HG02678 (cell line): ENCODE measurements around the gene SDK1.

Experiments
- ATAC-seq: cut with Tn5 transposase; IDR thresholded peaks from one replicate; pipeline ENCODE4 v1.9.1; 2021; ENCODE audit warnings: mild to moderate bottlenecking, moderate library complexity; ENCODE audit not compliant: unreplicated experiment

SDK1 gene

DNA sequence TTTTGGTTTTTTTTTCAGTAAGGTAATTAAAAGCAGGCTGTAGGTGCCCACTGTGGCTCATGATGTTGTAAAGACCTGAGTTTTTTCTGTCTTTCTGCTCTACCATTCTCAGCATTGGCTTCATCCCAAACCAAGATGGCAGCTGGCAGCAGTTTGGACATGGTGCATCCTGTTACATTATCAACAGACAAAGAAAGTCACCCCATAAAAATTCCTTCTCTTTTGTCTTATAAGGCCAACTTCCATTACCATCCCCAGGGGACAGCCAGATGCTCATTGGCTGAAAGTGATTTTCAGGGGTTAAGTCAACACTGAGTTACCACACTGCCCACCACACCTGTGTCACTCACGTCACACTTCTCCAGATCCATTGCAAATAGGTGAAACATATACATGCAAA is 558.4 kb downstream of the SDK1 start:
- no peak for ATAC-seq

DNA sequence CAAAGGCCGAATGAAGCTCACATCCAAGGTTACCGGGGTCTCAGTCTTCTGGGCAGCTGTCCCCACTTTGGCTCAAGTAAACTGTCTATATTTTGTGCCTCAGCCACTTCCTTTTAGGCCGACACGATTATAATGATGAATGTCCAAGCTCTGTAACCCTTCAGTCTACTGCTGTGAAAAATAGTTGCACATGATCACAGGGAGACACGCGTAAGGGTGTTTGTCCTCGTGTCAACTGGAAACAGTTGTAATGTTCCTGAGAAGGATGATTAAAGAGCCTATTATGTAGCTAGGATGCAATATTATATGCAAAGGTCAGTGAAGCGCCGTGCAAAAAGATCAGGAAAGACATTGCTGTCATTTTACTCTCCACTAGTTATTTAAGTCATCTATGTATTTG is 559.9 kb downstream of the SDK1 start:
- ATAC-seq = no peak

DNA sequence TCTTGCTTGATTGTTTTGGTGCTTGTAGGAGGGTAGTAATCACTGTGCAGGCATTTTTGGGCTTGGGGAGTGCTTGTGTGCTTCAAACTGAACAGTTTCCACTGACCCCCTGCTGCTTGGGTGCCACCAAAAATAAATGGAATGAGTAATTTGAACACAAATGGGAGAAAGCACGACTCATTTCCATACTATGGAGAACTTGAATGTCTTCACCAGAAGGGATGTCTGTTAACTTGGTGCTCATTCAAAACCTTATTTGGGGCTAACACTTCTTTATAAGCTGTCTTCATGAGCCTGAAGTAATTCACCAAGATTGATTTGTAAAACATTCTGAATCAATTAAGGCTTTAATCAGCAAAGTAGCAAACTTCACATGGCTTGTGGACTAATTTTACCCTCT is 560.3 kb downstream of the SDK1 start:
- no peak for ATAC-seq

DNA sequence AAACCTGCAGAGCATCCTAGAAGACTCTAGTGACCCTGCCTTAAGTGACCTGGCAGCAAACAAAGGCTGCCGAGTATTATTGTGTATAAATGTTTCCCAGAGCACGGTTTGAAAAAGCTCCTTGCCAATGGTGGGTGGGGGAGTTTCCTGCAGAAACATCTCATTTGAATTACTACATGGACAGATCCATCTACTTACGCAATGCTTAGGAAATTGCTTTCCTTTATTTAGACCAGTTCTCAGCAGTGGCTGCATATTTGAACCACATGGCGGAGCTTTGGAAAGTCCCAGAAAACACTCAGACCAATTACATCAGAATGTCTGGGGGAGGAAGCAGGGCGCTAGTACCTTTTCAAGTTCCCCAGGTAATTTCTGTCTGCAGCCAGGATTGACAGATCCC is 560.9 kb downstream of the SDK1 start:
- peak; percentile 49 for ATAC-seq

DNA sequence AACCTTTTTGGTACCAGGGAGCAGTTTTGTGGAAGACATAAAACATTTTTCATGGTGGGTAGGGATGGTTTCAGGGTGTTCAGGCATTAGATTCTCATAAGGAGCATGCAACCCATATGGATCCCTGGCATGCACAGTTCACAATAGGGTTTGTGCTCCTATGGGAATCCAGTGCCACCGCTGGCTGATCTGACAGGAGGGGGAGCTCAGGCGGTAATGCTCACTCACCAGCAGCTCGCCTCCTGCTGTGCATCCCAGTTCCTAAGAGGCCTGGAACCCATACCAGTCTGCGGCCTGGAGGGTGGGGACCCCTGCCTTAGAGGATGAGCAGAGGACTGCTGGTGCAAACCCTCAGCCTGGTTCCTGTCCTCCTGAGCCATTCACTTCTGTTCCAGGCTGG is 561.7 kb downstream of the SDK1 start:
- no peak for ATAC-seq

DNA sequence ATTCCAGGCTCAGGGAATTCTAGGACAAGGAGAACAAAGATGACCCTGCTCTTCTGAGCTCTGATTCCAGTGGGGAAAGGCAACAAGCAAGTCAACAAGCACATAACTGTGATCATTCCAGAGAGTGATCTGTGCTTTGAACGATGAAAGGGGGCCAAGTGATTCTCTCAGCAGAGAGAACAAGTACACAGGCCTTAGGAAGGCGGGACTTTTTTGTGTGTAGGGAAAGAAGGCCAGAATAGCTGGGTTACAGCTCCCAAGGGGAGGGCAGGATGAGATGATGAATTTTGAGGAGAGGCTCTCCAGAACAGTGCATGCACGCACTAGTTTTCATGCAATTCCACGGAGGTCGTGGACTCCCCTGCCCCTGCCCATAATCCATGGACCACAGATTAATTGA is 565.2 kb downstream of the SDK1 start:
- ATAC-seq = no peak

DNA sequence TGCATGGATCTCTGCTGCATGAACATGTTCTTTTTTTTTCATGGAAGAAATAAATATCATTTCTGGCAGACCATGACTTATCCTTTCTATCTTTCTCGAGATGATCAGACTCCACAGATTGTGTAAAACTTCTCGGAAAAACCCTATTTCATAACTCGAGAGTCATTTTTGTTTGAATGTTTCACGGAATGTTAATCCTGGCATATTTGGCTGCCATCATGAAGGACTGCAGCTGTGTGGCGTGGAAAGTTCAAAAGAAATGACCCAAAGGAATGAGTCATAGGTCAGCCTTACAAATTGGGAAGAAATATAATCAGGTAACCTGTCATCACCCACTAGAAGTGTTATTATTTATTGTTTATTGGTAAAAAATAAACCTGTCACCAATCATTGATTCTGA is 566.8 kb downstream of the SDK1 start:
- ATAC-seq = no peak

DNA sequence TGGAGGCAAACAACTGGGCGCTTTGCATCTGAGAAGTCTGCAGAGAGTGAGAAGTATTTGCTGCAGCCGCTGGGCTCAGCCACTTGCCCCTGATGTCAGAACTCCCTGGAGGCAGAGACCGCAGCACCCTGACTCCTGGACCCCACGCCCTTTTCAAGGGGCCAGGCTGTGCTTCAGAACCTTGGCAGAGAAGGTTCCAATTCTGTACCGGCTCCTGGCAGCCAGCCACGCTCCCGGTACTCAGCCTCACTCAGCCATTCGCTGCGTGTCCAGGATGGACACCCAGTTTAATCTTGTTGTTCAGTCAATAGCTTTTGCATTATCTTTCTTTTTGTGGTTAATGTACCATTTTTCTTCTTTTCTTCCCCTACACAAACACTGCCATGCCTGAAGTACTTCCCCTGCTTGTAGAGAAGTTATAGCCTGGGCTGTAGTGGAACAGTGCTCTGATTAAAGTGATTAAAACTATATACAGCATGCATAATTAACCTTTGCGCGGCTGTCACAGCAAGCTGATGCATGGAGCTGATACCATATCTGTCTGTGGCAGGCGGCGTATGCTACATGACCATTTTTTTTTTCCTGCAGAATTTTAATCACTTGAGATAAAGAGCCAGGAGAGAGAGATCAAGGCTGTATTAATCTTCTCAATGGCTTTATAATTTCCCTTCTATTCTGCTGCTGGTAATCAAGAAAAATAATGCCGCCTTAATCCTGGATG is 578.5 kb downstream of the SDK1 start:
- ATAC-seq = no peak

DNA sequence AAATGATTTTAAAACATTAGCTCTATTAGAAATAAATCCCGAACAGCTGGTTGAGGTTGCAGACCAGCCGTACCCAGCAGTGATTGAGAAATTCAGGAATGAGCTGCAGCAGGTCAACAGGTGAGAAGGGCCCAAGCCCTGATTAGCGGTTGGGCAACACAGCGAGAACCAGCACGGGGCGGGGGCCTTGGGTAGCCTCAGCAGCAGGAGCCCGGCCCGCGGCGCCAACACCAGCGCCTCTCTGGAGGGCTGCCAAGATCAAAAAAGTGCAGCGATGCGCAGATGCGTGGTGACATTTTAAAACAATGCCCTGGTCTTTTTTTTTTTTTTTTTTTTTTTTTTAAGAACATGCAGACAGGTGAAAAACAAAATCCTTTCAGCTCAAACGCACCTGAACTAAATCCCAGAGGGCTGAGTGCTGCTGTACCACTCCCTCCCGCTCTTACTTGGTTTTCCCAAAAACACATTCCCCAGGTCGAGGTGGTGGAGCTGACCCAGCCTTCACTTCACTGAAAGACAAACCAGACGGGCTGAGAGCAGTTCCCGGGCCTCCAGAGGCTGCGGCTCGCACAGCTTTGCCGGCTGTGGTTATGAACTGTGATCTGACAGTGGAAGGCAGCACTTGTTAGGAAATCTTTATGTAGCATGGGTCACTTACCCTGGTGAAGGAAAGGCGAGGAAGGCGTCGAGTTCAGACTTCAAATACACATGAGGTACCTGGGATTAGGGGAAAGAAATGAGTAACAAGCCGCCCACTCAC is 579.4 kb downstream of the SDK1 start:
- ATAC-seq = no peak

DNA sequence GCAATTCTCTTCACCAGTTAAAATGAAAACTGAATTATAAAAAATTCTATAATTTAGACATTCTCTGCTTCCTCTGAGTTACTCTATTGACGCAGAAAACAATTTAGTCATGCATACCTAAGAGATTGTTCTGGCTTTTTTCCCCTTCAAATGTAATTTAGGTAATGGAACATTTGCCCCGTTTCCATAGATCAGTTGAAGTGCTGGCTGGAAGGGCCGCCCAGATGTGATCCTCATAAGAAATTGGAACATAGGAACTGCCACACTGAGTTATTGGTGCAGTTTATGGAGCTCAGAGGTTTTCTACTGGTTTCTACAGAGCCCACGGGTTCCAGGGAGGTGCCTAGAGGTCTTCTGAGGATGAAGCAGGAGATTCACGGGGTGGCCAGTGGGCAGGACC is 581.7 kb downstream of the SDK1 start:
- no peak for ATAC-seq

DNA sequence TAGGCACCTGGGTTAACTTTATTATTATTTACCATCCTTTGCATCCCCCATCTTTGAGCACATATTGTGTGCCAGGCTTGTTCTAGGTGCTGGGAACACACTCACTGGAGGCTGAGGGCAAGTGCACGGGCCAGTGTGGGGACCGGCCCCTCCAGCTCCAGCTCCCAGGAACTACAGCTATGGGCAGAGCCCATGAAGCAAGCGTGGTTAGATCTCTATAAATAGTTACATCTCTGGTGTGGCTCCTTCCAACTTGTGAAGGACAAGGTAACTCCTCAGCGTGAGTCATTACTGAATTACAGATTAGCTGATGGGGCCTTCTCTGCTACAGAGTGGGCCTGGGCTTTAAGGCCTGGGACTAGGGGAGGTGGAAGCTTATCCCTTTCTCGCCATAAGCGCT is 583.5 kb downstream of the SDK1 start:
- ATAC-seq = no peak

DNA sequence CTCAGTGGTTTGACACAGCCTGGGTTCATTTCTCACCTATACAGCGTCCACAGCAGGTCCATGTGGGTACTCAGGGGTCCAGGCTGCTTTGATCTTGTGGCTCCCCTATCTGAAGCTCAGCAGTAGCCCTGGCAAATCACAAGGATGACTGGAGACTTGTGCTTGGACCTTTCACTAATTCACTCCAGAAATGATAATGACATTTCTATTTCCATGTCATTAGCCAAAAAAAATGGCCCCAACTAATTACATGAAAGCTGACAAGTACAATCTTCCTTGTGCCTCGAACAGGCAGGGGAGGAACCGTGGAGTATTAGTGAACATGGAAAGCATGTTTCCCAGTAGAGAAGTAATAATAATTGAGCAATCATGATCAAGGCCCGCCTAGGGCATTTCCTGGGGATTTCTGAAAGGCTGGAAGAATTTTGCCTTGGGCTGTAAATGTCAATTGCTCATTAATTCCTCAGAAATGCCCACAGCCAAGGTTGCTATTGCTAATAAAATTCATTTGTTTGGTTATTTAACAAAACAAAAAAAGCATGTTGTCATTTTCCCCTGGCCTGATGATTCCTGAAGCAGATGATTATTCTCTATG is 586.1 kb downstream of the SDK1 start:
- no peak for ATAC-seq

DNA sequence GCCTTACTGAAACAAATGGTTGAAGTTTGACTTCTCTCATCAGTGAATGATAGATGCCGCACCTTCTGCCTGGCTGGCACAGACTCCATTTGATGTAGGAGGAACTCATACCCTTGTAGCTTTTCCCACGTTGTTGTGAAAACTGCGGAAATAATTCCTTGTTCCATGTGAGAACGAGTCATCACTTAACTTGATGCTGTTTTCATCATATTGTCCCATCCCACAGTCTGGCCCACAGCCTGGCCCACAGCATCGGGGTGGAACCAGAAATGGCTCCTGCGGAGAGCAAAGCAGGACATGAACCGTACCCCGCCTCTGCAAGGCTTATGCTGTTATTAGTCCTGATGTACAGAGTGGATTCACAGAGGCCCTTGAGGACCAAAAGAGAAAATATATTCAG is 587.0 kb downstream of the SDK1 start:
- ATAC-seq = no peak

DNA sequence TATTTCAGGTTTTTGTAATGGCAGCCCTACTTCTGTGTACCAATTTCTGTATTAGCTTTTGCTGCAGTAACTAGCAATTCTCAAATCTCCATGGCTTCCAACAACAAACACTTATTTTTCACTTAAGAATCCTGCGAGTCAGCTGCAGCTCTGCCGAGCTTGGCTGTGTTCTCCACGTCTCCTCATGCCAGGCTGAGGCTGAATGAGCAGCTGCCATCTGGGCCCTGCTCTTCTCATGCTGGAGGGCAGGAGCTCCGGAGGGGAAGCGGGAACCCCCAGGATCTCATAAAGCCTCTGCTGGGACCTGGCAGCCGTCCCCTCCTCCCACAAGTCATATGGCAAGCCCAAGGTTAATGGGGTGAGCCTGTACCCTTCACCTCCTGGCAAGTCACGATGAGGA is 591.1 kb downstream of the SDK1 start:
- ATAC-seq = no peak

DNA sequence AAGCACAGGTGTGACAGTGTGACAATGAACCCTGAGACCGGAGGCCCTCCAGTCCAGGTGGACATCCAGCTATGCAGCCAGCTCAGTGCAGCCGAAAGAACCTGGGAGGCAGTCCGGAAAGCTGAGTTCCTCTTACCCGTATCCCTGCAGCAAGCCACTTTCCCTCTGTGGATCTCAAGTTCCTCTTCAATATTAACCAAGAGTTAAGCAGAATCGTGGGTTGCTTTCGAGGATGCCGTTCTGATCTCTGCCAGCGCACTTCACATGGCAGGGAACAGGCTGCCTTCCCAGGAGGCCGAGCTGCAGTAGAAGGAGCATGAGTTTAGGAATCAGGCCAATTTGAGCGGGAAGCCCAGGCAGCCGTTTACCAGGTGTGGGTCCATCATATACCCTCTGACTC is 591.6 kb downstream of the SDK1 start:
- no peak for ATAC-seq

DNA sequence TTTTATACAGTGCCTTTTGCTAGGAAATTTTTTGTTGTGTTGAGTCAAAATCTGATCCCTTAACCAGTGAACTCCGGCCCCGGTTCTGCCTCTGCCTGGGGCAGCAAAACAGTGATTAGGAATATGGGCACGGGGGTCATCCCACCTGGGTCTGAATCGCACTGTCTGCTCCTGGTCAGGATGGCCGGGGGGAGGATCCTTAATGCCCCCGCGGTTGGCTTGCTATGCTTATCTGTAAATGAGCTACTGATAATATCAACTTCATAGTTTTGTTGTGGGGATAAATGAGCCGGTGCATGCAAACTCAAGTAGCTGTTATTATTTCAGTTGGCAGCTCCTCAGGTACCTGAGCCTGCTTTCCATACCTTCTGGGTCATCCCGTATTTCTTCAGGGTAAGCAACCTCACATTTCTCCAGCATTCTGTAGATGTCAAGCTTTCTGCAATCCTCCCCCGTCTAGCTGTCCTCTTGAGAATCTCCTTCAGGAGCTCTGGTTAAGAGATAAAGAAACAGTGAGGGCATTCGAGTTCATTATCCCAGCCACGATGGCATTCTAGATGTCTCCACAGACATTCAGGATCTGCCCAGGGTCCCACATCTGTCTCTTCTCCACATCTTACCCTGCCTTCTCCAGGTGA is 592.2 kb downstream of the SDK1 start:
- no peak for ATAC-seq

DNA sequence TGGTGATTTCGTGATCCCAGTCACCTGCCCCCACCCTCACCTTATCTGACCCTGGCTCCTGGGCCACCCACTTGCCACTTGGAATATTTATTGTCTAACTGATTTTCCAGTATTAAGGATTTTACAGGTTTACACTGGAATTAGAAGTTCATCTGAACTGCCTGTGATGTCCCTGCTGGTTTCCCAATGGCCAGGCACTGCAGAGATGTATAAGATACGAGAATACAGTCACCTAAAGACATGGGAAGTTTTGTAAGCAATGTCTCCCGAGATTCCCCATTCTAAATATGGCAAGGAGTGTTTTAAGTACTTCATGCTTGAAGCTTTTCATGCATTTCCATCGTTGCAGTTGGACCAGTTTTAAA is 592.7 kb downstream of the SDK1 start:
- ATAC-seq = no peak

DNA sequence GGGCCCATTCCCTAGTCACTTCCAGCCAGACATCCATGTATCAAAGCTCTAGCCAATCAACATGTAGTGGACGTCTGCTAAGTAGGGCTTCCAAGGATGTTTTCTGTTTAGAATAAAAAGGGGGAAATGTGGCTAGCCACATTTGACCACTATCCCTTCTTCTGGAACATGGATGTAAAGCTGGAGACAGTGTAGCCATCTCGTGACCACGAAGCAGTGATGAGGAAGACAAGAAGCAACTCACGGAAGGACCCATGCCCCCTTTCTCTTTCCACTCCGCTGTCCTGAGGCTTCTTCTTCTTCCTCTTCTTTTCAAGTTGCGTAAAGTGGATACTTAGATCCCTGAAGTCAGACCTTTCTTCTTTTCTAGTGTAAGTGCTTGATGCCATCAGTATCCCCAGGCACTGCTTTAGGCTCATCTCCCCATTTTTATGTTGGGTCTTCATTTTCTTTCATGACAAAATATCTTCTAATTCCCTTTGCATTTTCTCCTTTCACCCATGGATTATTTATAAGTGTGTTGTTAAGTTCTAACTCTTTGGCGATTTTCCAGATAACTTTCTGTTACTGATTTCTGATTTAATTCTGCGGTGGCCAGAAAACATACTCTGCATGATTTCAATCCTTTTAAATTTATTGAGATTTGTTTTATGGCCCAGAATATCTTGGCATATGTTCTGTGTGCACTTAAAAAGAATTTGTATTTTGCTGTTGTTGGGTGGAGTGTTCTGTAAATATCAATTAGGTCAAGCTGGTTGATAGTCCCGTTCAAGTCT is 594.5 kb downstream of the SDK1 start:
- no peak for ATAC-seq

DNA sequence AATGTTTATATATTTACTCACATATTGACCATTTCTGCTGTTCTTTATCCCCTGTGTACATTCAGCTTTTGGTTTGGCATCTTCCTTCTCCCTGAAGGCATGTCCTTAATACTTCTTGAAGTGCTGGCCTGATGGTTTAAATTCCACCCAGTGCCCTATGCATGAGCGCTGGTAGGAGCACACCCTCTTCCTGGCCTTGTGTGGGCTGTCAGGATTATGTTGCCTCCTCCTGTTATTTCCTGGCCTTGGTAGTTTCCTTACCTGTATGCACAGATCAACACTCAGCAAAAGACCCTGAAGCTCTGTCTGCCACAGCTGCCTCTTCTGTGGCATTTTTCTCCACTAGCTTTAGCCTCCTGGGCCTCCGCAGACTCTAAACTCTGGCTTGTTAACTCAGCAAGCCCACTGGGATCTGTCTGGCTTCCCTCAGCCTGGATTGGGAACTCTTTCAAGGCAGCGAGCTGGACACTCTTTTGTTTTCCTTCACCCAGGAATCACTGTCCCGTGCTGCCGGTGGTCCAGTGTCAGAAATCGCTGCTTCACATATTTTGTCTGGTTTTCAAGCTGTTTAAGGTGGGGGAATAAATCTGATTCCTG is 595.2 kb downstream of the SDK1 start:
- no peak for ATAC-seq

DNA sequence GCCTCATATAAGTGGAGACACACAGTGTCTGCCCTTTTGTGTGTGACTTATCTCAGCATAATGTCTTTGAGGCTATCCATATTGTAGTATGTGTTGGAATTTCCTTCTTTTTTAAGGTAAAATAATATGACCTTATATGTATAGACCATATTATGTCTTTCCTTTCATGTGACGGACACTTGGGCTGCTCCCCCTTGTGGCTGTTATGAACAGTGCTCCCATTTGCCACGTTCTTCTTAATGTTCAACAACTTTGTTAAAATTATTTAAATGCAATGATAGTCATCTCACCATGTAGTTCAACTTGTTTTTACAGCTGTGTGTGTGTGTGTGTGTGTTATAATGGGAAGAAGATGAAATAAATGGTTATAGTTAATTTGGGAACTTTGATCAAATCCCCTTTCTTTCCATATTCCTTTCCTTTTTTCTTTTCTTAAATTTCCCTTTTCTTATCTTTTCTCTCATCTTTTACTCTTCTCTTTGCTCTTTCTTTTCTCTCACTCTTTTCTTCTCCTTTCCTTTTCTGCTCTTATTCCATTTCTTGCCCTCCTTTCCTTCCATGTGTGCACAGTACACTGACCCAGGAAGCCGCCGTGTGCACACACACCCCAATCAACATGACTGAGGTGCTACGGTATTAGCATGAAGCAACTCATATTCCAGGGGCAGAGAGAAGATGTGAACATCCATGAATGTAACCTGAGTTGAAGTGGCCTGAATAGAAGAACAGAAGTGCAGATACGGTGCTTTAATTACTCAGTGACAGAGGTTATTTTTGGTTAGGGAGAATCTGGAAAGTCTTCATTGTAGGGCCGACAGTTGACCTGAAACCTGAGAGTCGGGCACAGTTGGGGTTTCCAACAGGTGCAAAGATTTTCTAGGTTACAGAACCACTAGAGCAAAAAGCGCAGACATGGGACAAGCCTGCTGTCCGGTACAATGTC is 596.6 kb downstream of the SDK1 start:
- ATAC-seq = peak; percentile 45
